GM12801 (cell line): ENCODE data around the gene ARHGAP23.

Experiments used
- CTCF ChIP-seq: IDR thresholded peaks from one replicate; pipeline ENCODE4 v1.5.1; 2011; ENCODE audit warnings: control low read depth; ENCODE audit not compliant: insufficient read length; ENCODE audit errors: extremely low read depth

ARHGAP23 gene

GRCh38 chr17:38466346-38467315 lies 38.4 kb downstream of the ARHGAP23 start:
- no peak for TF ChIP-seq CTCF

GRCh38 chr17:38467491-38467890 lies 39.2 kb downstream of the ARHGAP23 start:
- no peak for TF ChIP-seq CTCF

- TF ChIP-seq CTCF: no peak
Observed at GRCh38 chr17:38469875-38470274, 41.6 kb downstream of the ARHGAP23 start.

- TF ChIP-seq CTCF: no peak
Observed at GRCh38 chr17:38476549-38476948, 48.3 kb downstream of the ARHGAP23 start.

- no peak for TF ChIP-seq CTCF
Observed at GRCh38 chr17:38485146-38485468, 56.8 kb downstream of the ARHGAP23 start.

GRCh38 chr17:38498353-38498752 lies 70.1 kb downstream of the ARHGAP23 start:
- no peak for TF ChIP-seq CTCF

- no peak for TF ChIP-seq CTCF
Observed at GRCh38 chr17:38504216-38504615, 76.0 kb downstream of the ARHGAP23 start.

GRCh38 chr17:38507436-38507835 lies 79.2 kb downstream of the ARHGAP23 start:
- TF ChIP-seq CTCF: no peak
